Kidney (tissue), 14 donors: ENCODE results near the gene MRPL34. TPM values are rescaled to one million over a fixed set of nuclear protein-coding genes. Genes with fewer than 3 reads are reported as not detected.

Experiments
- DNase-seq, 5 donors: peaks; one replicate each; pipeline ENCODE4 v3.0.0-alpha.2; 2013 to 2020
- FAIRE-seq: peaks from 2 replicates; lab custom pipeline; 2012; peaks lifted over from hg19 to GRCh38; lab: Jason Lieb, UNC
- H3K27ac ChIP-seq, 2 donors: one replicate each; pipeline ENCODE4 v1.7.0; 2013; ENCODE audit warnings: low read depth in 2 of 2, low read length in 2 of 2, inconsistent platforms in 1 of 2
- H3K27me3 ChIP-seq: one replicate; pipeline ENCODE4 v1.7.1; 2013; ENCODE audit warnings: low read length, inconsistent platforms; ENCODE audit not compliant: control insufficient read depth, insufficient read depth
- H3K36me3 ChIP-seq, 3 donors: one replicate each; pipeline versions ENCODE4 v1.7.0 to v1.7.1; 2013; ENCODE audit warnings: low read length in 3 of 3, control low read depth in 1 of 3, inconsistent platforms in 1 of 3; ENCODE audit not compliant: insufficient read depth in 3 of 3, control insufficient read depth in 2 of 3
- H3K4me1 ChIP-seq, 3 donors: one replicate each; pipeline versions ENCODE4 v1.7.0 to v1.7.1; 2013; ENCODE audit warnings: low read length in 3 of 3, inconsistent platforms in 1 of 3, low read depth in 1 of 3; ENCODE audit not compliant: control insufficient read depth in 2 of 3, insufficient read depth in 2 of 3
- H3K4me3 ChIP-seq, 3 donors: one replicate each; pipeline versions ENCODE4 v1.7.0 to v1.8.1; 2013; ENCODE audit warnings: low read length in 3 of 3, control low read depth in 1 of 3, inconsistent platforms in 1 of 3
- H3K9ac ChIP-seq, 3 donors: one replicate each; pipeline versions ENCODE4 v1.7.0 to v1.7.1; 2013; ENCODE audit warnings: low read length in 3 of 3, control low read depth in 1 of 3, inconsistent platforms in 1 of 3
- H3K9me3 ChIP-seq, 3 donors: one replicate each; pipeline versions ENCODE4 v1.7.0 to v1.7.1; 2013; ENCODE audit warnings: low read length in 3 of 3, control low read depth in 1 of 3, inconsistent platforms in 1 of 3; ENCODE audit not compliant: control insufficient read depth in 2 of 3, insufficient read depth in 1 of 3
- intact Hi-C: fragments of 100-400 bp; cut with DNase I; formaldehyde crosslinking; loops from one replicate; pipeline ENCODE4 v1.11.1; 2022
- polyA plus RNA-seq: library from polyadenylated mRNA; stranded (reverse); fragments of 350-450 nt; fragmentation: Illumina TruSeq; extraction: RNeasy Lipid Tissue Mini Kit (QIAGEN cat#74804); gene quantifications from one replicate; pipeline ENCODE4 v1.2.3, GENCODE V29; 2014; ENCODE audit warnings: low read depth, low replicate concordance; ENCODE audit not compliant: insufficient read depth
- total RNA-seq: library from RNA; stranded (reverse); fragmentation: NEBNext Ultra II Directional; extraction: Animal tissue kit (Norgen Biotek cat#: 25700); gene quantifications from one replicate; pipeline ENCODE4 v1.2.1, GENCODE V29; 2021
- TF ChIP-seq, protein P1 (sequence below): IDR thresholded peaks from 3 replicates; pipeline ENCODE4 v1.5.1; 2012; ENCODE audit warnings: mild to moderate bottlenecking, moderate library complexity, borderline replicate concordance; ENCODE audit not compliant: insufficient read depth; ENCODE audit errors: extremely low read depth
- donor health status: control.
- donor health status: control.
- donor health status: control.
- donor health status: control.
- donor health status: control.
- donor health status: DM: yes; HTN: yes; CAD: no.
- donor health status: Normal renal cell carcinoma (clear cell type).

The MRPL34 gene
- total and polyA plus RNA-seq, 2 donors from 2014 or later = 59.3 to 369 TPM

DNA sequence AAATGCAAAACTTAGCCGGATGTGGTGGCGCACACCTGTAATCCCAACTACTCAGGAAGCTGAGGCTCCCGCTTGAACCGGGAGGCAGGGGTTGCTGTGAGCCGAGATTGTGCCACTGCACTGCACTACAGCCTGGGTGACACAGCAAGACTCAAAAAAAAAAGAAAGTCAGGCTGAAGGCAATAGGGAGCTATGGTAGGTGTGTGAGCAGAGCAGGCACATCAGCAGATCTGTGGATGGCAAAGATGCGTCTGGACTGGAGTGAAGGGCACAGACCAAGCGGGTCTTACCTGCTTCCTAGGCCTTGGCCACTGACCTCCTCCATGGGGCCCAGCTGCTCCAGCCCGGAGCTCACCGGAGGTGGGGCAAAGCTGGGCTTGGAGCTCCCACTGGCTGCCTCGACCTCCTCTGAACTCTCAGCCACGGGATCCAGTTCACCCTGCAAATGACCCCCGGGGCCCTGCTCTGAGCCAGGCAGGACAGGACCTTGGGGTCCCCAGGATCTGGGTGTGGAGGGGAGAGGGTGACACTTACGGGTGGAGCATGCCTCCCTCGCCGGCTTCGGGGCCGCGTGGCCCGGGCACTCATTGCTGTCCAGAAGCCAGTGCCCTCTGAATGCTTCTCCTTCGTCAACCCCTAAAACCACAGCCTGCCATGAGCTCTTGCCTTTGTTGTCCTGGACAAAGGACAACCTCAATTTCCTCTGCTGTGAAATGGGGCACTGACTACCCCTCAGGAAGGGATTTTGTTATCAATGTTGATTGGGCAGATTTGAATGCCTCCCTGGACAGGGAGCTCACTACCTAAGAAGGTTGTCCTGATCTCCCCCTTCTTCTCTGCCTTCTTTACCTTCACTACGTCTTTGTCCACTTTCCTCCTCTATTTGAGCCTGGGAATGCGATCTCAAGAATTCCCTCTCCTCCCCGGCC lies 41.7 kb upstream of the MRPL34 start:
- no peaks in the 10 kb centered on the region for H3K27me3 ChIP-seq
- TF ChIP-seq, protein P1, sequence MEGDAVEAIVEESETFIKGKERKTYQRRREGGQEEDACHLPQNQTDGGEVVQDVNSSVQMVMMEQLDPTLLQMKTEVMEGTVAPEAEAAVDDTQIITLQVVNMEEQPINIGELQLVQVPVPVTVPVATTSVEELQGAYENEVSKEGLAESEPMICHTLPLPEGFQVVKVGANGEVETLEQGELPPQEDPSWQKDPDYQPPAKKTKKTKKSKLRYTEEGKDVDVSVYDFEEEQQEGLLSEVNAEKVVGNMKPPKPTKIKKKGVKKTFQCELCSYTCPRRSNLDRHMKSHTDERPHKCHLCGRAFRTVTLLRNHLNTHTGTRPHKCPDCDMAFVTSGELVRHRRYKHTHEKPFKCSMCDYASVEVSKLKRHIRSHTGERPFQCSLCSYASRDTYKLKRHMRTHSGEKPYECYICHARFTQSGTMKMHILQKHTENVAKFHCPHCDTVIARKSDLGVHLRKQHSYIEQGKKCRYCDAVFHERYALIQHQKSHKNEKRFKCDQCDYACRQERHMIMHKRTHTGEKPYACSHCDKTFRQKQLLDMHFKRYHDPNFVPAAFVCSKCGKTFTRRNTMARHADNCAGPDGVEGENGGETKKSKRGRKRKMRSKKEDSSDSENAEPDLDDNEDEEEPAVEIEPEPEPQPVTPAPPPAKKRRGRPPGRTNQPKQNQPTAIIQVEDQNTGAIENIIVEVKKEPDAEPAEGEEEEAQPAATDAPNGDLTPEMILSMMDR = no peak
- peak overlapping the region; percentile 39 to 69 for H3K27ac ChIP-seq
- H3K9me3 ChIP-seq = peaks cover 0 to 9% (median 0%) of the 10 kb centered on the region in 3 donors
- intact Hi-C loops = no loop called here
- FAIRE-seq (no peak), DNase-seq (no peak)
- H3K4me3 ChIP-seq = peak overlapping the region in 2 of 3 donors; percentile 36 to 66
- H3K9ac ChIP-seq = peak overlapping the region in 2 of 3 donors; percentile 11 to 67
- peaks cover 0 to 5% (median 4%) of the 10 kb centered on the region in 3 donors for H3K4me1 ChIP-seq
- no peaks in the 10 kb centered on the region for H3K36me3 ChIP-seq

DNA sequence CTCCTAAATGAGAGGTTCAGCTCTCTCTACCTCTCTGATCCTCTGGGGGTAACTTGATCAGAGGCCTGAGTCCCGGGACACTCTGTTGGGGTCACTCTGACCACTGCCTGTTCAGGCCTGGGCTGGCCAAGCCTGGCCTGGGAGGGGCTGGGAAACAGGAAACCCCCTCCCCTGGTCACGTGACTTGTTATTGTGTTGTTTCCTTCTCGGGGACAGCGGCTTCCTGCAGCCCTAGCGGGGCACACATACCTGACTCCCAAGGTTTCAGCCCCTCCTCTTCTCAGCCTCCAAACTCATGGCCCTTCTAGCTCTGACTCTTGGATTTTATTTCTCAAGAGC lies 41.1 kb upstream of the MRPL34 start, which contains the start of gene USHBP1:
USHBP1 (minus strand) TSS at position 105 of the 339 bp plus-strand sequence. CDS start 446 bp downstream, outside the sequence.
- FAIRE-seq = no peak
- TF ChIP-seq, protein P1 = no peak
- peak in 1 of 5 donors; percentile 64 for DNase-seq
- no peaks in the 10 kb centered on the region for H3K27me3 ChIP-seq
- peak within 1 kb of the TSS in 2 of 3 donors; percentile 36 to 66 for H3K4me3 ChIP-seq
- H3K27ac ChIP-seq = peak within 1 kb of the TSS; percentile 39 to 69
- H3K4me1 ChIP-seq = peaks cover 0 to 5% (median 4%) of the 10 kb centered on the region in 3 donors
- H3K9me3 ChIP-seq = peaks cover 0 to 4% (median 0%) of the 10 kb centered on the region in 3 donors
- peak within 1 kb of the TSS in 2 of 3 donors; percentile 11 to 67 for H3K9ac ChIP-seq
- intact Hi-C loops = no loop called here
- H3K36me3 ChIP-seq = no peaks in the 10 kb centered on the region

DNA sequence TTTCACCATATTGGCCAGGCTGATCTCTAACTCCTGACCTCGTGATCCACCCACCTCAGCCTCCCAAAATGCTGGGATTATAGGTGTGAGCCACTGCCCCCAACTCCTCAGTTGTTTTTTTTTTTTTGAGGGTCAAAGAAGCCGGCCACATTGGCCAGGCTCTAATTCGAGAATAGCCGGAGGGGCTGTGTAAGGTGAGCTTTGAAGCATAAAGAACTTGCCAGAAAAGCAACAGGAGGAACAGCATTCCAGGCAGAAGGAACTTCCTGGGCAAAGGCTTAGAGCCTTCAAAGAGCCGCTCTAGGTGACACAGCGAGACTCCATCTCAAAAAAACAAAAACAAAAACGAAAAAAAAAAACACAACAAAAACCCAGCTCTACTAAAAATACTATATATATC lies 39.6 kb upstream of the MRPL34 start:
- FAIRE-seq = no peak
- no peaks in the 10 kb centered on the region for H3K9me3 ChIP-seq
- no peak overlapping the region for H3K27ac ChIP-seq

More for the DNA sequence above, 39.6 kb upstream of the MRPL34 start:
- TF ChIP-seq, protein P1 = no peak
- peaks cover 0 to 4% (median 2%) of the 10 kb centered on the region in 3 donors for H3K36me3 ChIP-seq
- no peak overlapping the region for H3K9ac ChIP-seq
- H3K4me1 ChIP-seq = peaks cover 0 to 4% (median 4%) of the 10 kb centered on the region in 3 donors
- no peak overlapping the region for H3K4me3 ChIP-seq
- peak in 2 of 5 donors; percentile 30 to 40 for DNase-seq
- intact Hi-C loops = no loop called here
- H3K27me3 ChIP-seq = no peaks in the 10 kb centered on the region
